HG03095 (cell line): ENCODE data around the gene VOPP1.
"Not testable (repeated sequence)": the region's sequence is repeated elsewhere in the genome, so short reads cannot be mapped to it uniquely, and the experiment has no call there.

Experiments used
- ATAC-seq: cut with Tn5 transposase; IDR thresholded peaks from one replicate; pipeline ENCODE4 v1.9.1; 2021; ENCODE audit warnings: moderate library complexity; ENCODE audit not compliant: unreplicated experiment

Gene VOPP1

DNA sequence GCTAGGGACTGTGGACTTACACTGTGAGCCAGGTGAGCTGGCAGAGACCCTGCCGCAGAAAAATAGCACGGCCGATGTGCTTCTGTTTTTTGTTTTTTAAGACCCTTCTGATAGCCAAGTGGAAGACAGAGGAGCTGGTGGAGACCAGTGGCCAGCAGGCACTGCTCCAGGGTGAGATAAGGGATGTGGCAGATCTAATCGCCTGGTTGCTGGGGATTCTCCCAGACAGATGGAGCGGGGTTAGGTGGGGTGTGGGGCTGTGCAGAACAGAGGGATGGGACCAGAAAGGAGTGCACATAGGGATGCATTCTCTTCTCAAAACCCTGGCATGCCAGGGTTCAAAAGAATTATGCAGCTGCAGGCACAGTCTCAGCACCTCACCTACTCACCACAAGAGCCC, 82.2 kb downstream of the VOPP1 start:
- no peak for ATAC-seq

DNA sequence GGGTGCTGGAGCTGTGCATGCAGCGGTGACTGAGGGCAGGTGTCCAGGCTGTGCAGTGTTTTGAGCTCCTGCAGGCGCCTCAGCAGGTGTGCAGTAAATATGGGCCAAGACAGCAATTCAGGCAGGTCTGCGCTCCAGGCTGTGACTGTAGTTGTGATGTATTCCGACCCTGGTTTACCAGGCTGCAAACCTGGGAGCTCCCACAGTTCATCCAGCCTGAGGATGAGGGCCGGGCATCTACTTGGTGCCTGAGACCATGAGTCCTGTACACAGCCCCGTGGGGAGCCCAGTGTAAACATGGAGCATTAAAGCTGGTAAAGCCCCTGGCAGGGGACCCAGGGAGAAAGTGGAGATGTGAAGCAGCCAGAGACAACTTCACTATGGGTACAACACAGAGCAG, 82.8 kb downstream of the VOPP1 start:
- no peak for ATAC-seq

DNA sequence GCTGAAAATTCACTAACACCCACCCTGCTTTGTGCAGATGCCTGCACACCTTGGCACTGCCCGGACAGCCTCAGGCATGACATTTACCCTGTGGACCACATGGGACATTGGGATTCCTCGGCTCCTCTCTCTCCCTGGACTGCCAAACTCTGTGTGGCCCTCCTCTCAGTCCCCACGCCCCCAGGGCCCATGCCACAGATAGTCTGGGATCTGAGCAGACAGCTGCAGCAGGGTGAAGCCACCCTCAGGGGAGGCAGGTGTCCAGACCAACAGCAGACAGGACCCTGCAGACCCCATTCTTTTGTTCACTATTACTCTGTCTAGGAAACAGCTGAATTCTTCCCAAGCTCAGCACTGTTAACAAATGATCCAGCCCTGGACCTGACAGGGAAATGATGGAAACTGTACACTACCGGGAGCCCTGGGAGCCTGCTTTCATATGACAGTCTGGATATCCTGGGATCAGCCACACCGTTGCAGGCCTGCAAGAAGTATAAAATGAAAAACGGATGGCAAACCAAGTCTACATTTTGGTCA, 83.4 kb downstream of the VOPP1 start:
- no peak for ATAC-seq

DNA sequence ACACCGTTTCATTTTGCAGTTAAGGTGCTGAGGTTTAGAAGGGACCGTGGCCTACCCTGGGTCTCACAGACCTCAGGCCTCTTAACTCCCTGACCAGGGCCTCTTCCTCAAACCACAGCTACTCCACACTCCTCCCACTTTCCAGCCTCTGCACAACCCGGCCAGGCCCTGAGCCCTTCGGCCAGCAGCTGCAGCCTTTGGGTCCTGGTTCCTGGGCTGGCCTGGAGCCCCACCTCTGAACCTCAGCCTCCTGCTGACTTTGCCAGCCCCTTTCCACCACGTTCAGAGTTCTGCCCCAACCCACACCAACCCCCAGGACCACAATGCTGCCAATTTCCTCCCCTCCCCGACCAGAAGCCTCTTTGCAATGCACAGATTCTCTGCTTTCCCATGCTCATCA, 84.1 kb downstream of the VOPP1 start:
- ATAC-seq, result no peak

DNA sequence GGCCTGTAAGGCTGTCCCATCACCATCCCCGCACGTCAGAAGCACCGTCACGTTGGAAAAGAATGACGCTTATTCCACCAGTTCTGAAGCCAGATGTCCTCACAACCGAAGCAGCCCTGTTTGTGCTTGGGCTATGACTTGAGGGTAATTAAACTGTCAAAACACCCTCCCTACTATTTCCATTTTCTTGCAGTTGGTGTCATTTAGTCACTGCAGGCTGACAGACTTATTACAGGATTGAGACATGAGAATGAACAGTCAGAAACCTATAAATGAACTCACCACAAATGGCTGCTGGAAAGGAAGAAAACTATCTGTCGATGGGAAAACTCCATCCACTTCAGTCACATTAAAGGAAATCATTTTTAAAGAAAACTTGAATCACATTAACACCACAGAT, 85.3 kb downstream of the VOPP1 start:
- no peak for ATAC-seq

DNA sequence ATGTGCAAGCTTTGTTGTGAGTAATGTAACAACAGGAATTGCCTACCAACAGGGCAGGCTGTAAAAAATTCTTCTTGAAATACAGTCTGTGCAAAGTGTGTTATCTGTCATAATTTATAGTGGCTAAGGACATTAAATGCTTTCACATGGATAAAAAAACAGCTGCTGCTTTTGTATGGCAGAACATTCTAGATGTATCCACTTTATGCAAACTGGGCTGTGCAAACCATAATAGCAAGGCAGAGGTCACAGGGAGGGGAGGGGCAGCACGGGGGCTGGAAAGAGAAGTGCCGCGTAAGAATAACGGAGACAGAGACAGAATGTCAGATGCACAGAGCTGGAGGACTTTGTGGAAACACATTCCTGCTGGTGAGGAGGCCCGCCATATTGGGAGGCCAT, 86.1 kb downstream of the VOPP1 start:
- no peak for ATAC-seq

DNA sequence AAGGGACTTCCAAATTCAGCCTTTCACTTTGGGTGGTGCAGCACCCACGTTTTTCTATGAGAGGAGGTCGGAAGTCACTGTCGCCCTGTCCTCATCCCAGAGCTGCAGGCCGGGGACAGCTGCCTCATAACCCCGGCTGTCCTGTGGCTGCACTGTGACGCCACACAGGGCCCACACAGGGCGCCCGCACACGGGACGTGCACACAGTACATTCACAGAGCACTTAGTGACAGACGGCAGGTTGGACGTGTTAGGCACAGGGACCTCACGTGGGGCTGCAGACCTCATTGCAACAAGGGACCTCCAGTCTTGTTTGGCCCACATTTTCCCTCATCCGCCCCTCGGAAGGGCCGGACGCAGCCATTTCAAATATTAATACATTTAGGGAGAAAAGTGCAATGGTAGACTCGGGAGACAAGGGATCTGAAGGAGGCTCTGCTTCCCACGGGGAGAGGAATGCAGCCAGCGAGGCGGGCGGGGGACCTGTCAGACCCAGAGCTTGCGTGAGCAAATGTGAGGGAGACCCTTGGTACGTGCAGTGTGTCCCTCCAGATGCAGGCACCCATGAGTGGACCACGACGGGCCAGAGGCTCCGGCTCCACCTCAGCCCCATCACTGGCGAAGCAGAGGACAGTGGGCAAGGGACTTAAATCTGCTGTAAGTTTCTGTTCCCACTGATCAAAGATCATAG, 86.7 kb downstream of the VOPP1 start:
- no peak for ATAC-seq

DNA sequence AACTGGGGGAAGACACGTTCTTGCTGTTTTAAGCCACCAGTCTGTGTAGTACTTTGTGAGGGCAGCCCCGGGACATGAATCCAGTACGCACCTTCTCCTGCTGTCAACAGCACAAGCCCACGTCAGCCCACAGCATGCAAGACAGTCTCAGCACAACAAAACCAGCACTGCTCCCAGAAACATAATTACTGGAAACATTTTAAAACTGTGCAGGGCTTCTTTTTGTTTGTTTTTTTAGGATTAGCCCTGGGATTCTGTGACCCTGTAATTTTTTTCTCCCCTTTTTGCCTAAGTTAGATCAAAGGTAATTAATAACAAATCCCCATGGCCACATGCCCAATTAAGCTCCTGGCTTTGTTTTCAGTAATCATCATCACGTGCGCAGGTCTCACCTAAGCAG, 87.5 kb downstream of the VOPP1 start:
- no peak for ATAC-seq

DNA sequence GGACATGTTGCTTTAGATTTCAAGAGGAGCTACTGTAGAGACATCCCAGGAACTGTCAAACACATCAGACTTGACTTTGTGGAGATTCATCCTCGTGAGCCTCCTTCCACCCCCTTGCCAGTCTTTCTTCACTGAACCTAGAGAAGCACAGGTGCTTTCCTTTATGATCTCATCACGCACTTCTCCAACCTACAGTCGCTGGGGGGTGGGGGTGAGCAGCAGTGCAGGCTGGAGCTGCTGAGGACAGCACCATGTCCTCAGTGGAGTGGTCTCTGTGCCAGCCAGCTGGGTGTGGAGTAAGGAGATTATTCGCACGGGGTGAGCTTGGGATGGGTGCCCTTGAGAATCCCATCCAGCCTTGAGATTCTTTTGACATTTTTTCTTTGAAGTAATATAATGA, 88.1 kb downstream of the VOPP1 start:
- ATAC-seq, result no peak

DNA sequence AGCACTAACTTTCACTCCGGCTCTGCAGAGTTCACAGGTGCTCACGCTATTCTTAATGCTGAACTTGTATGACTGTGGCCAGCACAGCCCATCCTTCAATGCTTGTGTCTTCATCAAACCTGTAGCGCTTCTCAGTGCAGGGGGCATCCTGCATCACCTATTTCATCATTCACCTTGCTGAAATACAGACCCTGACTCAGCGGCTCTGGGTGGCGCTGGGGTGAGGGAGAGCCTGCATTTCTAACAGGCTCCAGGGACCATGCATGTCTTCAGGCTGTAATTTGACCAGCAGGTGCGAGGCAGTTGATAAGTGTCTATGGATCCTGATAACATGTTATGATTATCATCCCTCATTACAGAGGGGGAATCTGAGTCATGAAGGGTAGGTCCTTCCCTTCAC, 89.3 kb downstream of the VOPP1 start:
- no peak for ATAC-seq

DNA sequence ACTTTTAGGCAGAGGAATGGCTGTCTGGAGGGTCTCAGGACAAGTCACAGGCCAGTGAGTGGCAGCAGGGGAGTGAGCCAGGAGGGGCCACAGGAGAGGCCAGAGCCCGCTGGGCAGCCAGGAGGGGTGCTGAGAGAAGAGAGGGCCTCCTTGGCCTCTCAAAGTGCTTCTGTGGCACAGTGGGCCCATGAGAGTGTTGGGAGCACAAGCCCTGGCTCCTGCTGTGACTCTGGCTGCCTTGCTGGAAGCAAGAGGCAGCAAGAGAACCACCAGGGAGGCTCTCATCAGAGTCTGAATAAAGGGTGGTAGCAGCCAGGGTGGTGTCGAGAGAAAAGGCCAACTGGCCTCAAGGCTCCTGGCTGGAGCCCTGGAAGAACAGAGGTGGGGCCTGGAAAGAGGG, 91.1 kb downstream of the VOPP1 start:
- no peak for ATAC-seq

DNA sequence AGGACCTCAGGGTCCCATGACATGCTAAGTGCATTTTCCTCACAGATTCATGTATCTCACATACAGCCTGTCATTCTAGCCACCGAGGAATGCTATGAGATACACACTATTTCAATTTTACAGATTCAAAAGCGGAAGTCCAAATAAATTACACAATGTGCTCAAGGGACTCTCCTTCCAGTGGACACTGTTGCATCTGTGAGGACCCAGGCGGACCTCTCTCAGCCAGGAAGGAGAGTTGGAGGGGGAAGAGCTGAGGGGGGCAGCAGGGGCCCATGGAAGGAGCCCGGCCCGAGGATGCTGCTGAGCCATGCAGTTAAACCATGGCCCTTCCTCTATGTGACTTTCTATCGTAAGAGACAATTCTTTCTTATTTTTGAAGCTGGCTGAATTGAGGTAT, 93.6 kb downstream of the VOPP1 start:
- ATAC-seq, result no peak

DNA sequence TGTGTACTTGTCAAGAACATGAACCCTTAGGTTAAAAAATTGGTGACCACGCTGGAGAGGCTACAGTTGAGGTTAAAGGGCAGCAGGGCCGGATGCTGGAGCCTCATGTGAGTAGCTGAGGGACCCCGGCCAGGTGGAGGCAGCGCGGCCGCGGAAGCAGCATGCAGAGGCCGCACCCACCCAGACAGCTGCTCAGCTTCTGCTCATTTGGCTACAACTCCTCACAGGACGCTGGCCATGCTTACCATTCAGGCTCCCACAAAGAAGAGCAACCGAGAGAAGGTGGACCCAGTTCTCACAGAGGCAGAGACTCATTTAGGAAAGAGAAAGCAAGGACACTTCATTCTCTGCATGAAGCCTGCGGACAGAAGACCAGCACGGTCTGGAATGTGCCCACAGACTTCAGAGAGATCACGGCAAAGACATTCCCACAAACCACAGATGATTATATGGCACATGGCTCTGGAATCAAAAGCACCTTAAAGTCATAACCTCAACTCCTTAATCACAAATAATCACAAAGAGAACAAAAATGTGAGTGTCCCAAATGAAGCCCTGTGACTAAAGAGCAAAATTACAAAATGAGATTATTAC, 94.4 kb downstream of the VOPP1 start:
- ATAC-seq, result no peak

DNA sequence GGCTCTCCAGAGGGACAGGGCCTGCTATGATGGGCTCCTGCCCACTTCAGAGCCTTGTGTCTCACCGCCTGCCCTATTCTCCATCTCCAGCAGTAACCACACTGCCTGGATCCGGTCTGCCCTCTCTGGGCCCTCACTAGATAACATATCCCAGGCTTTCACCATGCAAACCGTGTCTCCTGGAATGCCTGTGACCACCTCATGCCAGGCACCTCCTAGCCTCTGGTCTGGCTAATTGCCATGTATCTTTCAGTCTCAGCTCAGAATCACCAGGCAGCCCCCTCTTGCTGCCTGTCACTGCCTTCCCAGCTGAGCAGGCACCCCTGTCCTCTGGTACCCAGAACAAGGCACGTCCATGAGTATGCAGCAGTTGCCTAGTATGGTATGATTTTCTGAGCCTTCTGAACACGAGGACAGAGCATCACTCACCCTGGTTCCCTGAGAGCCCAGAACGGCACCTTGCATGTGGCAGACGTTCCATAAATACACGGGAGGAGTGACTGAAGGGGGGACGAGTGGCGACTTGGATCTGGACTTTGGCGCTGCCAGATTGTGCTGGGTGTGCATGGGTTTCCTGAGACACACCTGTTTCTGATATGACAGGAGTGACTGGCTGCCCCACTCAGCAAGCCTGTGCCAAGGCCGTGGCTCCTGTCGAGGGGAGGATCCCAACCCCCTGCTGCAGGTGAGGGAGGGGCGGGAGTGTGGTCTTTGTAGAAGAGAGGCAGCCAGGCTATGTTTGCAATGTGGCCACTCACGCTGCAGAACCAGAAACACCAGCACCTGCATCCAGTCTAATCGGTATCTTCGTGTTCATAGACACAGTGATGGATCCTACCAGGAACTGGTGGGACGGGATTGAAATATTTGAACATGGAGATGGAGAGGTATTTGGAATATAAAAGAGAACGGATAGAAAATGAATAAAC, 95.2 kb downstream of the VOPP1 start:
- no peak for ATAC-seq

DNA sequence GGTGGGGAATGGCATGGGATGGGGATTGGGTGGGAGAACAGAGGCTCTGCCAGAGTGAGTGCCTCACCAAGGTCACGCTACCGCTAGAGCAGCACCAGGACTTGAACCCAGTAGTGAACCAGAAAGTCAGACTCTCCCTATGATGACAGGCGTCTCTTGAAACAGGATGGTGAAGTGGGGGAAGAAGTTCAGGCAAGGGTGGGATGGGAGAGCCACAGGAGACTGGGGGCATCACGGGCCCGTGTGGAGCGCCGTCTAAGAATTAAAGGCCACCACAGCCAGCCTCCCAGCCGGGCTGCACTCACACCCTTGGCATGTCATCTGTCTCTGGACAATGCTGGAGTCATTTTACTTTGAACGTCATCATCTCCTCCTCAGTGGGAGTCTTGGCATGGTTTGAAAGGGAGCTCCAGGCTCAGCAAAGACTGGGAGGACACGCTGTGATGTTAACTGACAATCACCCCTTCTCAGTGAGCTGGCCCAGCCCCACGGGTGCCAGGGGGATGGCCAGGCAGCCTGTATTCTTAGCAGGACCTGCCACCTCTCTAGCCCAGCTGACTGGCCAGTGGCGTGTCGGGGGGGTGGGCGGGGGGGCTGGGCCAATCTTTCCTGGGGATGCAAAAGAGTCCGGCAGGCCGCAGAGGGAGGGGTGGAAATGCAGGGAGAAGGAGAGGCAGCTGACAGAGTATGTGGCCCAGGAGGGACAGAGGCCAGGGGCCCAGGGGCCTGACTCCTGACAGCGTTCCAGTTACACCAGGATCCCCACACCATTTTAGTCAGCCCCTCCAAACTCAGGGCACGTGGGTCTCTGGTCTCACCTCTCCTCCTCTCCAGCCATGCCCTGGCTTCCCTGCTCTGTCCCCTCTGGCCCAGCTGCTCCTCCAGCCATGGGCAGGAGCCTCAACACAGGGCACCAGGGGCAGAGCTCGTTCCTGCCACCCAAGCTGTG, 96.2 kb downstream of the VOPP1 start:
- ATAC-seq, result no peak

DNA sequence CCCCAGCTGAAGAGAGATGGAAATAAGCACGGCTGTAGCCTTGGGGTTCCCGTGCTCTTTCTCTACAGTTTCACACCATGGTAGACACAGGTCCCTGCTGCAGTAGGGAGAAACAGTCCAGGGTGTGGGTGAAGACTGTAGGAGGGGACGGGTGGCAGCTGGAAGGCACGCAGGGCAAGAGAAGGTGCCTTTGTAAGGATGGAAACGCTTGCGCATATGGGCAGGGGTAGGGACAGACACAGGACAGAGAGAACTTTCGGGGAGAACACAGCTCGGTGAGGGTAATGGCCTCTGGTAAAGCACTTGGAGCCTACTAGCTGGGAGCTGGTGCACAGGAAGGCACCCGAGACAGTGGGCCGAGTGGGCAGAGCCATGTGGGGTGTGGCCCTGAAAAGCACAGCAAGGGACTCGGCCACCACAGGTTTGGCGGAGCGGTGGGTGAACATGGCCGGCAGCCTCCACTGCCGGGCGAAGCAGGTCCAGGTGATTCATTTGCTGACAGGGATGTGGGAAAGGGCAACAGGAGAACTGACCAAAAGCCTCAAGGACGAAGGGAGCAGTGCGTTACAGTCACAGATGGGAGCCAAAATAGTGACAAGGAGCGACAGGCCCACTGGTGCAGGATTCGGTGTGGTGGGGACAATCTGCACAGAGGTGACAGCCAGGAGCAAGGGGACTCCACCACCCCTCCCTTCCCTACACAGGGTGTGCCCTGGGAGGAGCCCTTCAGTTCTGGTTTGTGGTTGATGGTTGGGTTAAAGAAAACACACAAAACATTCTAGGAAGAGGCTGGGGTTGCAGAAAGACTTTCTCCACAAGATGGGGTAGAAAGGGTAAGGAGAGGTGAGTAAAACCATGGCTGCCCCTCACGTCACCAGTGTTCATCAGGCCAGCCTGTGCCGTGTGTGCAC, 97.1 kb downstream of the VOPP1 start:
- ATAC-seq, result no peak

DNA sequence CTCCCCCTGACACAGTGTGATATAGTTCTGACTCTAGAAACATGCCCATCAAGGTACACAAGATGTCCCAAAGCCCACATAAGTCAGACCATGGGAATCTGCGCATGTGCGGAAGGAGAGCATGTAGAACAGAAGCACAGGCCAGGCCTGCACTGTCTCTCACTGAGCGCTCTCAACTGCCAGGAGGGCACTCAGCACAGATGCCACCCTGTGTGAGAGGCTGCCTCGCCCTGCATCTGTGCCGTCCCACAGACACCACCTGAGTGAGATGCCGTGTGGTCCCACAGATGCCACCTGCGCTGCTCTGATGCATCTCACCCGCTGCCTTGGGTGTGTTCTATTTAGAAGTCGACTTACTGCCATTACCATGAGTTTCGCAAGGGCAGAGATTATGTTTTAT, 98.4 kb downstream of the VOPP1 start:
- ATAC-seq, result no peak

DNA sequence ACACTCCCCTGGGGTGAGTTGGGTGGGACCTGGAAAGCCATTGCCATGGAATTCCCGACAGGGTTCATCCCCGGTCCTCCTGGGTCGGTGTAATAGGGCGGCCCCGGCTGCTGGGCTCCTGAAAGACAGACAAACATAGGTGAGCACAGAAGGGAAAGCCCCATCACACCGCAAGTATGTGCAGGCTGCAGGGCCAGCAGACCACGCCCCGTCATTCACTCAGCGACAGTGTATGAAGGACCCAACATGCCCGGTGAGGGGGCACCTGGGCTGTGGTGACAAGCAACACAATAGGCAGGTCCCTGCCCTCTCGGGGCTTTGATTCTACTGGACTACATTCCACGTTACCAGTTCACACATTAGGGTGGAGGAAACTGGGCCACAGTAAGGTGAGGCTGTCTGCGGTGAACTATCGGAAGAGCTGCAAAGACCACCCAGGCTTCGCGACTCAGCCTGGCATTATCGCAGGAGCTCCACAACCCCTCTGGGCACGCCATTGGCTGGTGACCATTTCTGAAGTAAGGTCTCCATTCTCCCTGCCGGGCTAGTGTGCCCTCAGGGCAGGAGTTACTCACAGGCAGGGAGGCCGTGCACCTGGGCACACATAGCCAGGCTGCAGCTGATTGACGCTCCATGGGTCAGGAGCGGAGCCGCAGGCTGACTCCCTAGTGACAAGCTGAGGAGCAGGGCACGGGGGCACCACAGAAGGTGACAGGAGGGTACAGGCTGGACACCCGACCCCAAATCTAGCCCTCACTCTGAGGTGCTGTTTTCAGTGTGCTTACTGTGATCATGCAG, 99.2 kb downstream of the VOPP1 start:
- ATAC-seq, result no peak

DNA sequence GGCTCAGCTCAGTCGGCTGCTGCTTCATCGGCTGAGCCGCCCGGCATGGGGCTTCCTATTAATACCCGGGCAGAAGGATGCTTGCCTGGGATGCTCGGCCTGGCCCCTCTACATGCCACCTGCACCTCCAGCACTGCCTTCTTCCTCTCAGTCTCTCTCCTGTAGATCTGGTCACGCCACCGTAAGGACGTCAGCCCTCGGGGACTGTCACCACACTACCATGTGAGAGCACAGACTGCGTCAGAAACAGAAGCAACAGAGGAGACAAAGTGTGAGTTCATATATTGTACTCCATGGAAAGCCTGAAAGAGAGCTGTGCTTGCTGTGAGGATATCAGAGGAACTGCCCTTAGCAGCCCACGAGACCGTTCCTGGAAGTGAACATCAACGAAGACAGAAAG, 99.9 kb downstream of the VOPP1 start:
- ATAC-seq, result not testable (repeated sequence)
